GM12875 (cell line): ENCODE data around the gene KRTAP5-4.
"Not testable (repeated sequence)": the region's sequence is repeated elsewhere in the genome, so short reads cannot be mapped to it uniquely, and the experiment has no call there.

Experiments used
- H3K4me3 ChIP-seq: one replicate; pipeline ENCODE4 v1.5.1; 2011; ENCODE audit warnings: low read depth, low read length, control low read depth
- CTCF ChIP-seq: IDR thresholded peaks from 2 replicates; pipeline ENCODE4 v1.5.1; 2011; ENCODE audit warnings: low read depth, mild to moderate bottlenecking, control low read depth, inconsistent platforms, low read length, moderate library complexity, borderline replicate concordance; ENCODE audit not compliant: insufficient read depth

KRTAP5-4 gene

GRCh38 chr11:1667121-1667850 lies 45.3 kb upstream of the KRTAP5-4 start:
- no peak overlapping the region for H3K4me3 ChIP-seq
- TF ChIP-seq CTCF: no peak

DNA sequence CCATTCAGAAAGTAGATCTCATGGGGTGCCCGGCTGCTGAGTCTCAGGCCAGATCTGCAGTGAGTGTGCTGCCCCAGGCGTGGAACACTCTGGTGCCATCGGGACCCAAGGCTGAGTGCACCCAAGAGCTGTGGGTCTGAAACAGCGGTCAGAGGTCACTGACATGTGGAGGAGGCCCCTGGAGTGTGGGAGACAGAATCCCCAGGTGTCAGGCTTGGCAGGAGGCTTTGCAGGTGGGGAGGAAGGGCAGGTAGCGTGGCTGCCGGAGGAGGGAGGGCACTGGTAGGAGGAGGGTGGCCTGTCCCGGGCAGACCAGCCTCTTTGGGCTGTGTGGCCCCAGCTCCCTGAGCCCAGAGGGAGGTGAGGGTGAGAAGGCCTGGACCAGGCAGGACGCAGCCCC lies 43.4 kb upstream of the KRTAP5-4 start:
- no peak overlapping the region for H3K4me3 ChIP-seq
- TF ChIP-seq CTCF: no peak

DNA sequence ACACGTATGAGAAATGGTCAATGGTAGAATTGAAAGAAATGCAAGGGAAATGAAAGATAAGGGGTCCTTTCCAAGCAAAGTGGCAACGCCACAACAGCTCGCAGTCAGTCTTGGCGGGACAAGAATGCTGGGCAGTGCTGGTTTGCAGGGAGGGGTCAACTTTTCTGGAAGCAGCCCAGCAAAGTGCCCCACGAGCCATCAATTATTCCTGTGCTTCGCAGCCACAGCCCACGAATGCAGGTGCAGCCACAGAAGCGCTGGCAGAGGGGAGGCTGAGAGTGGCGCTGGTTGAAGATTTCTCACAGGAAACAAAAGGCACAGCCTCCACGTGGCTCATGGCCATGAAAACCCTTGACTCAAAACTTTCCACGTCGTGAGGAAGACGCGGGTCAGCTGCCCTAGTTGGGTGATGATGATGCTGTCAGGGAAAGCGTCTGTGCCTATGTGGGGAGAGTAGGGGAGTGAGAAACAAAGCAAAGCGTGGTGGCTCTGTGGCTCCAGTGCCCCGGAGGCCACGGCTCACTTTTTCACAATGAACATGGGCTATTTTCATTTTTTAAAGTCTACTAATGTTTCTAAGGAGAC lies 40.9 kb upstream of the KRTAP5-4 start:
- not testable (repeated sequence) for H3K4me3 ChIP-seq

DNA sequence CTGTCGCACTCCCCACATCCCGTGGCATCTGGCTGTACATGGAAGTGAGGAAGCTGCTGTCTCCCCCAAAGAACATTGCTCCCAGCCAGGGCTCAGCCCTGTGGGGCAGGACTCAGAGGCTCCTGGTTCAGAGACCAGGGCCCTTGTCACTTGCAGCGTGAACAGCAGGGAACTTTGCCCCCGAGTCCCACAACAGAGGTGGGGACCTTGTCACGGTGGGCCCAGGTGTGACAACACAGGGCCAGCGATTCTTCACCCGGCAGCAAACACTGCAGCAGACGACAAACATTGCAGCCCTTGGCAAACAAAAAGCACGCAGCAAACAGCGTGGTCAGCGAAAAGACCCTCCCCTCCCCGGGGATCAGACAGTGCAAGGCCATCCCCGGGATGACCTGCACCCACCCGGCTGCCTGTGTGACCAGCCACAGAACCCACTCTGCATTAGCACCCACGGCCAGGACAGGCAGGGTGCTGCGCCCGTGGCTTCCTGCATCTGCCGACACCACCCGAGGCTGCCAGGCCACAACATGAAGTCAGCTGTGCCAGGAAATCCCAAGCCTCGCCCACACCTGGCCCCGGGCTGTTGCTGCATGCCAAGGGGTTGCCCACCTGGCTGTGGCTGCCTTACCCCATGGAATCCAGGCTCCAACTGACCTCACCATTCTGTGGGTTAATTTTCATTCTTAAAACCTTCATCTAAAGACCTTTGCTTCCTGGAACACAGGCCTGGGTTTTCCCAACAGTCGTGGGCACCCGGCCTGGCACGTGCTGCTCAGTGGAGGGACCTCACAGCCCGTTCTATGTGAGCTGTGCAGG lies 39.7 kb upstream of the KRTAP5-4 start:
- not testable (repeated sequence) for H3K4me3 ChIP-seq

GRCh38 chr11:1660111-1660867 lies 38.4 kb upstream of the KRTAP5-4 start:
- no peak overlapping the region for H3K4me3 ChIP-seq
- no peak for TF ChIP-seq CTCF

- no peak for TF ChIP-seq CTCF
- no peak overlapping the region for H3K4me3 ChIP-seq
These were observed 37.6 kb upstream of the KRTAP5-4 start for GRCh38 chr11:1659506-1659905.

DNA sequence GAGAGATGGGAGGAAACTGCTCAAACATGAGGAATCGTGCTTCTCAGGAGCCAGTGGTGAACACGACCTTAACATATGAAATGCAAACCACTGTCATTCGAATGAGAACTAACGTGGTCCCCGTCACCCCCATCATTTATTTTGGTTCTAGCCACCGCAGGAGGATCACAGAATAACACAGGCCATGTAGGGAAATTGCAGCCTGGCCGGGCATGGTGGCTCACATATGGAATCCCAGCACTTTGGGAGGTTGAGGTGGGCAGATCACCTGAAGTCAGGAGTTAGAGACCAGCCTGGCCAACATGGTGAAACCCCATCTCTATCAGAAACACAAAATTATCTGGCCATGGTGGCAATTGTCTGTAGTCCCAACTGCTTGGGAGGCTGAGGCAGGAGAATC lies 34.7 kb upstream of the KRTAP5-4 start:
- no peak for TF ChIP-seq CTCF

More for the DNA sequence above, 34.7 kb upstream of the KRTAP5-4 start:
- no peak overlapping the region for H3K4me3 ChIP-seq
